Stimulated activated CD4-positive, alpha-beta T cell treated with anti-CD3 and anti-CD28 coated beads, Interleukin-4, amount 100 ng/mL, for 4 hours (primary cell): Measurements from ENCODE around the gene ABCC8.

Experiments used
- DNase-seq, 2 experiments: peaks; one replicate each; pipeline ENCODE4 v3.0.0-alpha.2; 2020

Gene ABCC8

DNA sequence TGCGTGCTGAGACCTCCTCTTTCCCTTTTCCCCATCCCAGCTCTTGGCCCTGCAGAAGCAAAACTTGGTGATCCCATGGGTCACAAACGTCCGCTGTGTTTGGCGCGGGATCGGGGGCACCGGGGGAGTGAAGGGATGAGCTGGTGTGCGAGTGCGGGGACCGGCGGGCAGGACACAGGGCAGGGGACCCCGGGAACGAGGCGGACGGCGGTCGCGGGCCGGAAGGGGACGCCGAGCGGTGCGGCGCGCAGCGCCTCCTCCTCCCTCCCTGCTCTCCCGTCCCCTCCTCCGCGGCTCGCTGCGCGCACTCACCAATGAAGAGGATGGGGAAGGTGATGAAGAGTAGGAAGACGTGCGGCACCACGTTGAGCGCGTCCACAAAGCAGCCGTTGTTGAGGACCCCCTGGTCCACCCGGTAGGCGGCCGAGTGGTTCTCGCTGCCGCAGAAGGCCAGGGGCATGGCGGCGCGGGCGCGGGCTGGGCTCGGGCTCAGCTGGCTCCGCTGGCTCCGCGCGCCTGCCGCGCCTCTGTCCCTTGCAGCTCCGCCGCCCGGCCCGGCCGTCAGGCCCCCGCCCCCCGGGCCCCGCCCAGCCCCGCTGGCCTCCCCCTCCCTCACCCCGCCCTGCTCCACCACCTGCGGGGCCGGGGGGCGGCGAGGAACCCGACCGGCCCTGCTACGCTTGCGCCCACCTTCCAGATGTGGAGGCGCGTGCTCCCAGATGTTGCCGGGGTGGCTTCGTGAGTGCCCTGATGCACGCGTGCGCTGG lies at the start of gene ABCC8:
Gene ABCC8 (minus strand): TSS at position 529 of the 767 bp plus-strand sequence. CDS start 69 bp downstream, at position 460.
- no peak for DNase-seq

DNA sequence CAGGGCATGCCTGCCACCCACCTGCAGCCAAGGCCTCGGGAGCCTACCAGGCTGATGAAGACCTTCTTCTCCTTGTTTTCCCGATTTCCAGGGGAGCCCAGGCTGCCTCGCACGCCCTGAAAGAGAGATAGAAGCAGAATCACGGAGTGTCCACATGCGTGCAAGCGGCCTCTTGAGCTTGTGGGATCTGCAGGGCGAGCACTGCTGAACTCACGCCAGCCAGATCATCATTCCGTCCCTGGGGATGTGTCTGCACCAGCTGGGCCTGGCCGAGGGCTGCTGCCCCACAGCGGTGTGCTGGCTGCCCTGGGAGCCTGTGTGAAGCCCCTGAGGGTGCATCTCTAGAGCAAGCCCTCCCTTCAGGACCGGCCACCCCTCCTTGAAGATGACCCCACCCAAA lies 49.7 kb upstream of the ABCC8 start:
- no peak for DNase-seq

DNA sequence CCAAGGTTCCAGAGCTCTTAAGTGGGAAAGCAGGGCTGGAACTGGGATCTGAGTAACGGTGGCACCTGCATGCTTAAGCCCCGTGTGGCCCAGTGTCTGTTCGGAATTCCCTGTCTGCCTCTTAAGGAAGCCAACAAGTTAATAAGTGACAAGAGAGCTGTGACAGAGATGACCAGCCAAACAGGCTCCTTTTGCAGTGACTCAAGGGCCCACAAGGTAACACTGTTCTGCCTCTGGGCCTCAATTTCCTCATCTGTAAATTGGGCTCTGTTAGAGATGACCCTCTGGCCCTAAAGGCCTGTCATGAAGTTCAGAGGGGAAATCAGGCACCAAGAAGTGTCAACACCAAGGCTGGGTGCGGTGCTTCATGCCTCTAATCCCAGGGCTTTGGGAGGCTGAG lies 48.9 kb upstream of the ABCC8 start:
- no peak for DNase-seq

DNA sequence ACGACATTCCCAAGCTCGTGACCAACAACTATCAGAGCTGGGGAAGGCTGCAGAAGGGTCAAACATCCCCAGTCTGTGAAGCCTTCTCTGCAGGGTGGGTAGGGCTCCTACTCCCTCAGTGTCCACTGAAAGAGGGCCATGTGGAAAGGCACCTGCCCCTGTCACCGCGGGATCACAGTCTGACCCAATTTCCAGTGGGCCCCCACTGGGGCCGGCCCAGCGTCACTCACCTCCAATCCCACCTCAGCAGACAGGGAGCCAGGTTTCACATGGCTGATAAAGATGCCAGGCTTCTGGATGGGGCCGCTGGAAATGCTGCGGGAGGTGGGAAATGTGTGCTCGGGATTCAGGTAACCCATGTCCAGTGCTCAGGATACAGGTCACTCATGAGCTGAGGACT lies 47.6 kb upstream of the ABCC8 start:
- no peak for DNase-seq

DNA sequence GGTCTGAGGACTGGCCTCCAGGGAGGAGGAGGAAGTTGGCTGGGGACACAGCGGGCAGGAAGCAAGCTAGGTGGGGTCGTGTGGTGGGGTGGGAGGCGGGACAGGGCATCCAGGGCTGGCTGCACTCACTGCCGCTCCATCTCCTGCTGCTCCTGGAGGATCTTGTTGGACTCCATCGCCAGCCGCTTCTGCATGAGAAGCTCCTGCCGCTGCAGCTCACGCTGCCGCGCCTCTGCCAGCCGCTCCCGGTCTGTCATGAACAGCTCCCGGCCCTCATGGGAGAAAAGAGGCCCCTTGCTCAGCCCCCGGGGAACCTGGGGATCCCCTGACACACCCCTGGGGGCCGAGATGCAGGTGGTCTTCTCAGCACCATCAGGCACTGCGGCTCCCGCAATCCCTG lies 46.0 kb upstream of the ABCC8 start:
- DNase-seq: no peak

DNA sequence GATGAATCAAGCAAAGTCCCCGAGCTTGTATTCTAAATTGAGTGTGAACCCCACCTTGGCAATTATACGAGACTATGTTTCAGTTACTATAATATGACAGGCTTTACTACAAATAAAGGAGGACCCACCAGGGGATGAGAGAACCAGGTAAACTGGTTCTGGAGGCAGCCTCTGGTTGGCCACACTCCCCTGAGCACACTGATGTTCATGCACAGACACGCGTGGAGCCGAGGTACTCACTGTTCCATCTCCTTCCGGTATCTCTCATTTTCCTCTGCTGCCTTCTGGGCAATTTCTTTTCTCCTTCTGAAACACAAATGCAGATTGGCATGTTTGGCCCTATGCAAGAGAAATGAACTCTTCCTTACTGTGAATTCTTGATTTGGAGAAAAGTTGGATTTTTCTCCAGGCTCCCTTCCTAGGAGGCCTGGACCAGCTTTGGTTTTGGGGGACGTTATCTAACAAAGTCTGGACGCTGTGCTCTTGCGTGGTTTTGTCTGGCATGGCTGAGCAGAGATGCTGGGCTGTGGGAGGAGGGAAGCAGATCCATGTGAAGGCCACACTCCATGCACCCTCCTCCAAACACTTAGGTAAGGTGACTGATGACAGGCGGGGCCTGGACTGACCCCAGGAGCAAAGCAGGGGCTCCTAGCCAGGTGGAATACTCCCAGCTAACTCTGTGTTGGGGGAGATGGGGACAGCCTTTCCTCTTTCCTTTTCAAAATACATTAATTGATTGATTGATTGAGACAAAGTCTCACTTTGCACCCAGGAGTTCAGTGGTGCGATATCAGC lies 44.7 kb upstream of the ABCC8 start:
- DNase-seq: no peak

DNA sequence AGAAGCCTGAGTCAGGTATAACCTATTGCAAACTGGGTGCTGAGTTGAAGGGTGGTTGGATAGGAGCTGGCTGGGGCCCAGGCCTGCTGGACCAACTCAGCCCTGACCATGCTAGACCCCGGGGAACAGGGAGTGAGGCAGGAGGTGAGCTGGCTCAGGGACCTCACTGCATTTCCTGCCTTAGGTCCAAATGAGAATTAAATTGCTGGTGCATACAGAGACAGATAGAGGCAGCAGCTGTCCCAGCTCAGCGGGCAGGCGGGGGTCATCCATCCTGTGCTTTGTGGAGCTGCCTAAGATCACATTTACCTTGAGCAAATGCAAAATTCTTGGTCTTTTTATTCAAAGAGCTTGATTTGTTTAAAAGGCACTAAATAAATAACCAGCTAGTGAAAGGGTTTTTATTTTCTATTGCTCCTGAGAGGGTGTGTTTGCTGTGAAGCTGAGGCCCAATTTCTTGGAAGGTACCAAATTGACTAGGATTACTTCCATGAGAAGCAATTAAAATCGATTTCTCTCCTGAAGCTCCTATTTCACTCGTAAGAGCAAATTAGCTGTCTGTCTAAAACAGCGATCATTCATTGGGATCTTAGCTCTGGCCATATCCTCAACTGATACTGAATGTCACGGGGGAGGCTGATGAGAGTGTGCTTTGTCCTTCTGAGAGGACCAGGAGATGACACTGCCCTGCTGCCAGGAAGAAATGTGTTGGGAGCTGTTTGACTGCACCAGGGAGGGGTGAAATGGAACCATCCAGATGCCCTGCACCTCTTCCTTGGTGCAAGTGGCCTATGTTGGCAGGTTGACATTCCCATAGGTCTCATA lies 42.6 kb upstream of the ABCC8 start:
- no peak for DNase-seq

DNA sequence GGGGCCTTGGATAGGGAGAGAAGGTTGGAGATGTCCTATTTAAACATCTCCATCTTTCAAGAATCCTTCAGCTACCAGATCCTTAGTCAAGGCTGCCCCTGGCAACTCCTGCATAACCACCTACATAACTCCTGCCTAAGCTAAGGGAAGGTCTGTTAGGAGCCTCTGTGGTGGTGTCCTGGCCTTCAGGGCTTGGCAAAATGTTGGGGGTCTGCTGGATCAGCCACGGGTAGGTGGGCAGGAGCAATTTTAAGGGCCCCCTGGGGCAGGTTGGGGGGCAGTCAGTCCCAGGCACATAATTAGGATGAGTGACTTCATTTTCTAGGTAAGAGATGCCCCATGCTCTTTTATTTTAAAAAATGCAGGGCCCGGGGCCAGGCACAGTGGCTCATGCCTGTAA lies 41.7 kb upstream of the ABCC8 start:
- no peak for DNase-seq

DNA sequence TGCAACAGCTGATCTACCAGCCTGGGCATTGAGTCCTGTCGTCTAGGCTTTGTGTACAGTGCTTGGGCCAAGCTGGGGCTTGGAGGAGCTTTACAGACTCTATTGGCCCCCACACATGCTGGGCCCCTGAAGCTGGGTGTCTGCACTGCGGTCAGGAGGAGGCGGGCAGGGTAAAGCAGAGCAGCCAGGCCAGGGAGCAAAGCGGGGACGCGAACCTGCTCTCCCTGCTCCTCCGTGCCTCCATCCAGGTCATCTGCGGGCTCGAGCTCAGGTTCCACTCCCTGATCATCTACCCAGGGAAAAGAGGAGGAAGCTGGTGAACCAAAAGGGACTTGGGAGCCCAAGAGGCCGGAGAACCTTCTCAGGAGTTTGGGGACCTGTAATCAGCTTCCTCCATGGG lies 40.5 kb upstream of the ABCC8 start:
- no peak for DNase-seq

DNA sequence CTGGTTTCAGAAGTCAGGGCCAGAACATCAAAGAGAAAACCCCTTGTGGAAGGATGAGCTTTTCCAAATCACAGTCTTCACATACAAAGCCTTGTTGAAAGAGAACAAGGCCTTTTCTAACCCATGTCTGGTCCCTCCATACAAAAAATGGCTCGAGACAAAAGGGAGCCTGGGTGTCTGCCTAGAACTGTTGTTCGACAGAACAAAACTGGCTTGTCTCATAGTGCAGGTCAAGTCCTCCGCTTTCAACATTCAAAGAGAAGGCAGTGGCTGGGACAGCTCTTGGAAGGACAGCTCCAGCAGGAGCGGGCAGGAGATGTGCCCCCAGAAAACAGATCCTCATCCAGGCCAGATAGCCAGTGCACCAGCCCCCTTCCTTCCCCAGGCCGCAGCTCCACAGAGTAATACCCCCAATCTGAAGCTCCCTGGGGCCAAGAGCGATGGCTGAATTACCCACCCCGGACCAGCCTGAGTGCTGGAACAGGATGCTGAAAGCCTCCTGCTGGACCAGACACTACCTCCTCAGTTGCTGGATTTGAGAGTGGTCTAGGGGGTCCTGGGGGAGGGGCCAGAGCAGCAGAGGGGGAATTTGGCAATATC lies 40.0 kb upstream of the ABCC8 start:
- DNase-seq: no peak

DNA sequence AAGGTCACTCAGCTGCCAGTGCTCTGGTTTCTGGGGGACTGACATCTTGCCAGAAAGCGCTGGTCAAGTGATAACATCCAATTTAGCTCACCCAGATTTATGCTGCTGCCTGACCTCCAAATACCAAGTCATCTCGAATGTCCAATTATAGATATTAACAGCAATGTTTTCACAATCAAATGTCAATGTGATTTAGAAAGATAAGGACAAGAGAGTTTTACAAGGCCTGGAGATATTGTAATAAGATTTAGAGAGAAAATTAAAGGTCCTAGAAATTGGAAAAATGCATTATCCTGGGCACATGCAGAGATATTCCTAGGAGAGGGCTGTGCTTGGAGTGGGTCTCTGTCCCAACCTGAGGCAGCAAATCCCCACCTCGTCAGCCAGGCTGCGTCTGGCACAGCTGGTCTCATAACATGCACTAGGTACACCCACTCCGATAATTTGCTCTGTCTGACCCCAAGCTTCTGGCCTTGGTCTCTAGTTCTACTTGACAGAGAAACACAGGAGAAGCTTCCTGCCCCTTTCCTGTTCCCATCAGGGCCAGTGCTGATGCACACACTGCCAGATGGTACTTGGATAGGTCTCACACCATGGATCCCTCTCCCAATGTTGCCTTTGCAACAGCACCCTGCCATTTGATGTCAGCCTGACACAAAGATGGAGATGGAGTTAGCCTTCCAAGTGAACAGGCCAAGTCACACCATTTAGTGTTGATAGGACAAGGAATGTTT lies 39.0 kb upstream of the ABCC8 start:
- no peak for DNase-seq

DNA sequence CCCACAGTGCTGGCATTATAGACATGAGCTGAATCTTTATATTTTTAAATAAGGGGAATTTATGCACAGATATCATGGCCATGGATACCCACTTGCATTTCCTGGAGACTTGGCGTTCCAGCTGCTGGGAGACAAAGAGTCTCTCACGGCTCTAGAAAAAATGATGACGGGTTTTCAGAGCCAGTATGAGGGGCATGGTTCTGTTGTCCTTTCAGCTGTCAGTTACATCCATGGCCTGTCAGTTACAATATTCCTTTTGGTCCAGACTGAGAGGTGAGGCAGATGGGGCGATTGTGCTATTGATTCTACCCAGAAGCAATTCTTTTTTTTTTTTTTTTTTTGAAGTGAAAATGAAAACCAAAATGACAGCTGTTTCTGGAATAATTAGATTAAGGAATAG lies 37.8 kb upstream of the ABCC8 start:
- no peak for DNase-seq

DNA sequence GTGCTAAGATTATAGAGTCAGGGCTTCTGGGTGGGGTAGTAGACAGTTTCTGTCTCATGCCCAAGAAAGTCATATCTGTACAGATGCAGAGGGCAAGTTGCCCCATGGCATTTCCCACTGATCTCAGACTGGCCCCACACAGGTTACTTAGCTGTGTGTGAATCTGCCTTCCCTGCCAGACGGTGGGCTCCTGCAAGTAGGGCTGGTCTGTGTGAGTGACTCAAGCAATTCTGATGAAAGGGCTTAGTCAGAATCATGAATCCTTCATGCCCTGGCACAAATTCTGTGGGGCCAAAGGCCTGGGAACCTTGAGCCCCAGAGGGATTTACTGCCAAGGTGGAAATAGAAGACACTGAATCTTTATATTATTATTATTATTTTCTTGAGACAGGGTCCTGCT lies 37.2 kb upstream of the ABCC8 start:
- no peak for DNase-seq

DNA sequence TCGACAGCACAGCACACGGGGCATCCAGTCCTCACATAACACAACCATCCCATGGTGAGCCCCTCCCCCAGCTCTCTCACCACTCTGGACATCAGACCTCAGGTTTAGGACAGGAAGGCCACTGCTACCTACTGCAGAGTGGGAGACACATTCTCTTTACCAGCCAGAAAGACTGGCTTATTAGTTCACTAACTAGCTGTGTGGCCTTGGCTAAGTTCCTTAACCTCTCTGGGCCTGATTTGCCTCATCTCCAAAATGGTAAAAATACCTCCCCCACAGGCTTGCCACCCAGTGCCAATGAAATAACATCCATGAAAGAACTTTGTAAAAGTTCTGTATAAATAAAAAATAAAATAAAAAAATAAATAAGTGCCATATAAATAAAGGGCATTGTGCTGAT lies 35.5 kb upstream of the ABCC8 start:
- DNase-seq: no peak

DNA sequence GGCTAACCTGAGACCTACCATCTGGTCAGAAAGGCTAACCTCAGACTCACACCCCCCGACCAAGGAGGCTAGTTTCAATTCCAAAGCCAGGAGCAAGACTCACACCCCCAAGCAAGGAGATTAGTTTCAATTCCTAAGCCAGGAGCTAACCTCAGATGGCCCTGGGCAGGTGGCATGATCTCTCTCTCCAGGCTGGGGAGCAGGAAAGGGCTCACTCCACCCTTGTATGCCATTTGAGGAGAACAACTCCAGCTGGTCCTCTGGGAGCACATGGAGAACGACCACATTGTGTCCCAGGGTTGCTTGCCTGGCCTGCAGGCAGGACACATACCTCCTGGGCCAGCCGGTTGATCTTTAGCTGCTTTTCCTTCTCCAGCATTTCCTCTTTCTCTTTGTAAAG lies 34.9 kb upstream of the ABCC8 start:
- no peak for DNase-seq

DNA sequence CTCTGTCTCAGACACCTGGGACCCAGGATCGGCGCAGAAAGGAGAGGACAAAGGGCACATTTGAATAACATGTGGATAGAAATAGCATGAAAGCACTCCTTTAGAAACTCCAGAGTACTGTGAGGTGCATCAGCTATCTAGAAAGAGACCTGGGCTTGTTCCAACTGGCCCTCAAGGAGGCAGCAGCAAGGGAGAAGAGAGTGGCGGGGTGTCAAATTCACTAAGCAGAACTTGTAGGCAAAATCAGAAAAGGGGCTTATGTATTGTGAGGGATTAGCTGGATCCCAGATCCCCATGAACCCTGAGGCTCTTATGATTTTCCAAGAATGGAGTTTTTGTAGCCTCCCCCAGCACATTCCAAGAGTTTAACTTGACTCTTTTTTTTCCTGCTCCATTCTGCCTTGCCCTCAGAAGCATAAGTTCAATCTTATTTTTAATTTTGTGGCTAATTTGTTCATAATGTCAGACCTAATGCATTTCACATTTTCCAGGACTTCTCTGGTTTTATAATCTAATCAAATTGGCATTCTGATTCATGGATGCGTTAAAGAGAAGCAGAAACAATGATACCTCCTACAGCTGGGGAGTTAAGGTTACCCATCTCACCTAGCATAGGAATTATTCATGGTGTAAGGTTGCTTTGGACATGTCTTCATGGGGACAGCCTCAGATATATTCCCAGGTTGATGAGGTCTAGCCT lies 34.0 kb upstream of the ABCC8 start:
- no peak for DNase-seq

DNA sequence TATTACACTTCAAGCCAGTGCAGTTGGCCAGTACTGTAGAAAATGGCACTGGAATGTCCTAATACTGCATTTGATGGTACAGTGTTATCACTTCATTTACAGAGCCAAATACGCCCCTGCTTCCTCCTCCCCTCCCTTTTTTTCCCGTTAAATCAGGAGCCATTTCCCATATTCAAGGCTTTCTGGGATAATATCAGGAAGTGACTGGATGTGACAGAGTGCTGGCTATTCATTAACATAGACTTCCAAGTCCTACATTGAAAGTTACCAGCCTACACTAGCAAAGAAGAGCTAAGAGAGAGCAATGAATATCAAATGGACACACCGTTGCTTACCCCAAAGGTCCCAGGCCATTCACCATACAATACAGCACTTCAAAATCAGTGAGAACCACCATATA lies 32.1 kb upstream of the ABCC8 start:
- no peak for DNase-seq

DNA sequence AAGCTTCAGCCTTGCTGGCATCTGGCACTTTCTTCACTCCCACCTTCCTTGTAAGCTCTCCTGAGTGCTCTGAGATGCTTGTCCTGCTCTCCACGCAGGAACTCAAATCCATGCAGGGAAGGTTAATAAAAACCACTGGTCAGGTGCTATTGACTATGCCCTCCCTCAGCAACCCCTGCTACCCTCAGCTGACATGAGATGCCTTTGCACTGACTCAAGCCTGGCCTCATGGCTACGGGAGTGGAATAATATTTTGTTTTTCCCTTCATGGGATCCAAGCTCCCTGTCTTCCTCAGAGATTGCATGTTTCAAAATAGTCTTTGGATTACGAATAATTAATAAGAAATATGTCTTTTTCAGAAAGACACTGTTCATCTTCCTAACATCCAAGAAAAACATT lies 31.7 kb upstream of the ABCC8 start:
- no peak for DNase-seq

DNA sequence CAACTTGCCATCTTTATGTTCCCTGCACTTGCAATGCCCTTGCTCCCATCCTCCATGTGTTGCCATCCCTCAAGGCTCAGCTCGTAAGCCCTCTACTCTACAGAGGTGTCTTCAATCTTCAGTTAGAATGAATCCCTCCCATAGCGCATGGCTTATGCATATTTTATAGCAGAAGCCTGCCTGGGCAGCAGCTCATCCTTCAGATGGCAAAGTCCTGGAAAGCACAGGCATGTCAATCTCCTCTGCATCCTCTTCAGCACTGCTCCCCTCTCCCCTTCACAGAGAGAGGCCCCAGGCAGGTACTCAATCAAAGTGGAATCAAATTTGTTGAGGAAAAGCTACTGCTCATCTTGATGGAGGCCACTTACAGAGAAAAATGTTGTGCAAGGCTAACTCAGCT lies 31.1 kb upstream of the ABCC8 start:
- DNase-seq: no peak

DNA sequence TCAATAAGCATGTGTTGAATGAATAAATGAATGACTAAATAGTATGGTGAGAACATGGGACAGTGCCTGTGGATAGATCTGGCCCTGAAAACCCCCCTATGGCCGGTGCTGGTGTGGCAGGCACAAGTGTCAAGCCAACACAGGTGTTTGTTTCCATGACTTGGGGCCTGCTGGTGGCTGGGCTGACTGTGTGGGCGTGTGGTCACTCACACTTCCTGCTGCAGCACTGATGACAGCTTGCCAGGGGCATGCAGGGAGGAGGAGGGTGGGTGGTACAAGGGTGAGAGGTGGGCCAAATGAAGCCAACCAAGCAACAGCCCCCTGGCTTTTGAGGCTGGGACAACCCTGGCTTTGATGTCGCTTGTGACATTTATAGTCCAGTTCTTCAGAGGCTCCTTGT lies 30.3 kb upstream of the ABCC8 start:
- no peak for DNase-seq

DNA sequence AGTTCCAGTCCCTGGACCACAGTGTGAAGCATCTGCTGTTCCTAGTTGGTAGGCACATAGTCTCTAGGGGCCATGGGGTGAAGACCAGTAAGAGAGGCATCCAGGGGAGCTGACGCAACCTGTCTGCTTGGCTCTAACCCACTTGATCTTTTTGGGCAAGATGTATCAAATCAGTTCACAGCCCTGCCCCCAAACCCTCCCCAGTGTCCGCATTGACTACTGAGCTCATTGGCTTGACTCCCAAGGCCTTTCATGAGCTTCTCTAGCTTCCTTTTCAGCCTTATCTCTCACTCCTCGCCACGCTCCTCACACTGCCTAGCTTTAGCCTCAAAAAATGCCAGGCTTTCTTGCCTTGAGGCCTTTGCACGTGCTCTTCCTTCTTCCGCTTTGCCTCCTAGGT lies 29.7 kb upstream of the ABCC8 start:
- no peak for DNase-seq

DNA sequence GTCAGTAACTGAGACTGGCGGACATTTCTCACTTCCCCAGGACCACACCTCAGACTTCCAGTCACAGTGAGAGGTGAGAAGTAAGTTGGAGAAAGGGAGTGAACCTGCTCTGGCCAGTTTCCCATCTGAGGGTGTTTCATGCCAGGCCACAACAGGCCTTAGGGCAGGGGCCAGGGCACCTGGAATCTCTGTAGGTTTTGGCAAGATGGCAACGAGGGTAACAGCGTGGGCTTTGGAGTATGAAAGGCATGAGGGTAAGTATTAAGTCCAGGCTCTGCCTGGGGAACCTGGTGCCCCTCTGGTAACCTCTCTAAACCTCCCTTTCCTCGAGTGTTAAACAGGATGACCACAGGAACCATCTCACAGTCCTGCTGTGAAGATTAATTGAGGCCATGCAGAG lies 28.5 kb upstream of the ABCC8 start:
- DNase-seq: no peak
